K562 (cell line): Measurements from ENCODE around the gene BSDC1. TPM values are rescaled to one million over a fixed set of nuclear protein-coding genes. Genes with fewer than 3 reads are reported as not detected.
A peak's percentile ranks its signal among the peaks of the same experiment; 100 is the strongest.

ENCODE experiments used
- CBFA2T3 ChIP-seq: fragments of 450-650 bp; IDR thresholded peaks from 2 replicates; pipeline ENCODE4 v1.6.1; 2017
- CCNT2 ChIP-seq: IDR thresholded peaks from 2 replicates; pipeline ENCODE4 v1.6.1; 2011; ENCODE audit warnings: borderline replicate concordance, low read depth, mild to moderate bottlenecking, moderate library complexity, mixed read lengths, low read length; ENCODE audit not compliant: insufficient read length; ENCODE audit errors: extremely low read depth
- DIDO1 ChIP-seq: fragments of 450-650 bp; IDR thresholded peaks from 2 replicates; pipeline ENCODE4 v1.6.1; 2016; ENCODE audit warnings: low read depth, missing biosample characterization, missing genetic modification characterization
- FOSL1 ChIP-seq: fragments of 200-800 bp; sonication (Bioruptor generic); conservative IDR thresholded peaks from 2 replicates; pipeline ENCODE4 v1.6.1; 2016; ENCODE audit warnings: missing genetic modification characterization, missing compliant biosample characterization
- FOXJ3 ChIP-seq: sonication (generic); formaldehyde crosslinking; IDR thresholded peaks from 2 replicates; pipeline ENCODE4 v1.4.0; 2020; ENCODE audit warnings: mild to moderate bottlenecking, missing genetic modification reagents
- FOXP4 ChIP-seq: sonication (generic); formaldehyde crosslinking; IDR thresholded peaks from 2 replicates; pipeline ENCODE4 v1.8.0; 2022; ENCODE audit warnings: mild to moderate bottlenecking, missing genetic modification reagents, borderline replicate concordance
- KAT8 ChIP-seq: fragments of 450-650 bp; IDR thresholded peaks from 2 replicates; pipeline ENCODE4 v1.6.1; 2016; ENCODE audit warnings: low read depth, mild to moderate bottlenecking
- KDM2B ChIP-seq: fragments of 250-450 bp; sonication (Bioruptor Pico); IDR thresholded peaks from 2 replicates; pipeline ENCODE4 v1.8.0; 2021; ENCODE audit warnings: mild to moderate bottlenecking, moderate library complexity
- NR1H2 ChIP-seq: sonication (generic); formaldehyde crosslinking; IDR thresholded peaks from 2 replicates; pipeline ENCODE4 v1.4.0; 2020; ENCODE audit warnings: mild to moderate bottlenecking, missing genetic modification reagents
- RBM22 ChIP-seq: fragments of 200-400 bp; formaldehyde crosslinking; IDR thresholded peaks from 2 replicates; pipeline ENCODE4 v1.6.1; 2018; ENCODE audit warnings: low read length, low read depth; ENCODE audit not compliant: poor library complexity, severe bottlenecking
- ZNF165 ChIP-seq: fragments of 250-450 bp; sonication (Bioruptor Pico); IDR thresholded peaks from 2 replicates; pipeline ENCODE4 v1.4.0; 2020; ENCODE audit warnings: borderline replicate concordance
- ZNF3 ChIP-seq: fragments of 250-450 bp; sonication (Bioruptor Pico); IDR thresholded peaks from 2 replicates; pipeline ENCODE4 v1.5.0; 2021; ENCODE audit warnings: mild to moderate bottlenecking, moderate library complexity
- ZNF436 ChIP-seq: fragments of 250-450, 450-650 bp; sonication (Bioruptor Pico); formaldehyde crosslinking; IDR thresholded peaks from 2 replicates; pipeline ENCODE4 v1.7.0; 2020; ENCODE audit warnings: mild to moderate bottlenecking
- ZNF830 ChIP-seq: fragments of 250-450 bp; sonication (Bioruptor Pico); IDR thresholded peaks from 2 replicates; pipeline ENCODE4 v1.5.0; 2021; ENCODE audit warnings: mild to moderate bottlenecking
- polyA plus RNA-seq, 8 experiments: library from polyadenylated mRNA; depleted of rRNA in 4 of 8; stranded (reverse) in 5 of 8; unstranded in 3 of 8; fragments of >200 nt; fragmentation: Nextera tagmentation in 2 of 8; fragmentation: Illumina TruSeq in 1 of 8; extraction: Ambion mirVana in 2 of 8; extraction: Trizol in 1 of 8; gene quantifications; 2 replicates each; pipeline versions ENCODE4 v1.2.1 to v1.2.3, GENCODE V29; 2011 to 2014; ENCODE audit warnings: inconsistent platforms in 1 of 8, missing spikeins in 1 of 8
- total RNA-seq, 7 experiments: library from RNA; depleted of rRNA in 6 of 7; stranded (reverse); fragments of >200 nt in 6 of 7; fragmentation: Illumina TruSeq in 2 of 7; extraction: Trizol in 2 of 7; gene quantifications; 2 replicates each; pipeline versions ENCODE4 v1.2.1 to v1.2.3, GENCODE V29; 2011 to 2021; ENCODE audit warnings: low replicate concordance in 1 of 7
- TF ChIP-seq, protein P1 (sequence below): fragments of 450-650 bp; formaldehyde crosslinking; IDR thresholded peaks from 2 replicates; pipeline ENCODE4 v1.4.0; 2020; ENCODE audit warnings: mild to moderate bottlenecking, mixed read lengths
- TF ChIP-seq, protein P2 (sequence below): fragments of 250-450 bp; sonication (Bioruptor Pico); IDR thresholded peaks from 2 replicates; pipeline ENCODE4 v1.5.0; 2021; ENCODE audit warnings: mild to moderate bottlenecking, borderline replicate concordance
- TF ChIP-seq, protein P3 (sequence below), 2 experiments: IDR thresholded peaks; 2 replicates each; pipeline ENCODE4 v1.6.1; 2012; ENCODE audit warnings: improper control_type of control experiment in 2 of 2, low read depth in 2 of 2, low read length in 2 of 2, borderline replicate concordance in 1 of 2
- TF ChIP-seq, protein P4 (sequence below): fragments of 450-650 bp; formaldehyde crosslinking; IDR thresholded peaks from 2 replicates; pipeline ENCODE4 v1.4.0; 2022; ENCODE audit warnings: mild to moderate bottlenecking, moderate library complexity

BSDC1 gene
- total and polyA plus RNA-seq, 9 of the 15 experiments (the other 6 are each of a cell fraction or from before 2014, with no cell fraction given): 10.2 to 96.8 (median 73.1) TPM

DNA sequence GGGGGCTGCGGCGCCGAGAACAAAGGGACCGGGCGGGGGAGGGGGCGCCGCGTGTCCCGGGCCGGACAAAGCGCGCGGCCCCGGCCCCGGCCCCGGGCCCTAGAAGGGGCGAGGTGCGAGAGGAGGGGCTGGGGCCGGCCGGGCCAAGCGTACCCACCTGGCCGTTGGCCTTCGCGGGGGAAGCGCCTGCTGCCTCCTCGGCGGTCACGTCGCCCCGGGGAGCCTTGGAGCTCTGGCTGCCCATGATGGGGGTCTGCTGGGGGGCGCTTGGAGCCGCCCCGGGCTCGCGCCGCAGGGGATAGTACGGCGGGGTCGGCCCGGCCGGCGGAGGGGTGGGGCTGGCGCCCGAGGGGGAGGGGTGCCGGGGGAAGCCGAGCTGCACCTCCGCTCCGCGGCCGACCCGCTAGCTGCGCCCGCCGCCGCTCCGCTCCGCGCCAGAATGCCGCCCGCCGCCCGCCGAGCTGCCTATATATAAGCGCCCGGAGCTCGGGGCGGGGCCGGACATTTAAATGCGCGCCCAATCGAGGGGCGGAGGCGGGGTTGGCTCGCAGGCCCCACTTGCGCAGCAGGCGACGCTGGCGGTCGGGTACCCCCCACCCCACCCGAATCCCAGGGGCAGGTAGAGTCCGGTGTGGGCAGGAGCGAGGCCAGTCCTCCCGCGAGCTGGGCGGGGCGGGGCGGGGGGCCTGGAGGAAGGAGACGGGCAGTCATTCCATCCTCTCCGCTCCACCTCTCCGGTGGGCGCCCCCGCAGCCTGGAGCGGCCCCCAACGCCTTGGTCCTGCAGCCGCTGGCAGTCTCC, 58.3 kb downstream of the BSDC1 start, which contains the start of gene MARCKSL1 (continued):
- TF ChIP-seq FOXJ3: no peak
- TF ChIP-seq, protein P1, sequence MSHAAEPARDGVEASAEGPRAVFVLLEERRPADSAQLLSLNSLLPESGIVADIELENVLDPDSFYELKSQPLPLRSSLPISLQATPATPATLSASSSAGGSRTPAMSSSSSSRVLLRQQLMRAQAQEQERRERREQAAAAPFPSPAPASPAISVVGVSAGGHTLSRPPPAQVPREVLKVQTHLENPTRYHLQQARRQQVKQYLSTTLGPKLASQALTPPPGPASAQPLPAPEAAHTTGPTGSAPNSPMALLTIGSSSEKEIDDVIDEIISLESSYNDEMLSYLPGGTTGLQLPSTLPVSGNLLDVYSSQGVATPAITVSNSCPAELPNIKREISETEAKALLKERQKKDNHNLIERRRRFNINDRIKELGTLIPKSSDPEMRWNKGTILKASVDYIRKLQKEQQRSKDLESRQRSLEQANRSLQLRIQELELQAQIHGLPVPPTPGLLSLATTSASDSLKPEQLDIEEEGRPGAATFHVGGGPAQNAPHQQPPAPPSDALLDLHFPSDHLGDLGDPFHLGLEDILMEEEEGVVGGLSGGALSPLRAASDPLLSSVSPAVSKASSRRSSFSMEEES (CRISPR knock-in tag): no peak
- no peak for TF ChIP-seq CBFA2T3
- no peak for TF ChIP-seq DIDO1 (tag)
- TF ChIP-seq ZNF436 (CRISPR knock-in tag): no peak
- TF ChIP-seq RBM22: peak; percentile 83
- no peak for TF ChIP-seq ZNF165 (CRISPR knock-in tag)
- TF ChIP-seq FOXP4 (CRISPR knock-in tag): peak; percentile 52; the same call in 1 of the 2 replicates
- TF ChIP-seq, protein P2, sequence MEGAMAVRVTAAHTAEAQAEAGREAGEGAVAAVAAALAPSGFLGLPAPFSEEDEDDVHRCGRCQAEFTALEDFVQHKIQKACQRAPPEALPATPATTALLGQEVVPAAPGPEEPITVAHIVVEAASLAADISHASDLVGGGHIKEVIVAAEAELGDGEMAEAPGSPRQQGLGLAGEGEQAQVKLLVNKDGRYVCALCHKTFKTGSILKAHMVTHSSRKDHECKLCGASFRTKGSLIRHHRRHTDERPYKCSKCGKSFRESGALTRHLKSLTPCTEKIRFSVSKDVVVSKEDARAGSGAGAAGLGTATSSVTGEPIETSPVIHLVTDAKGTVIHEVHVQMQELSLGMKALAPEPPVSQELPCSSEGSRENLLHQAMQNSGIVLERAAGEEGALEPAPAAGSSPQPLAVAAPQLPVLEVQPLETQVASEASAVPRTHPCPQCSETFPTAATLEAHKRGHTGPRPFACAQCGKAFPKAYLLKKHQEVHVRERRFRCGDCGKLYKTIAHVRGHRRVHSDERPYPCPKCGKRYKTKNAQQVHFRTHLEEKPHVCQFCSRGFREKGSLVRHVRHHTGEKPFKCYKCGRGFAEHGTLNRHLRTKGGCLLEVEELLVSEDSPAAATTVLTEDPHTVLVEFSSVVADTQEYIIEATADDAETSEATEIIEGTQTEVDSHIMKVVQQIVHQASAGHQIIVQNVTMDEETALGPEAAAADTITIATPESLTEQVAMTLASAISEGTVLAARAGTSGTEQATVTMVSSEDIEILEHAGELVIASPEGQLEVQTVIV (CRISPR knock-in tag): no peak
- TF ChIP-seq, protein P3, sequence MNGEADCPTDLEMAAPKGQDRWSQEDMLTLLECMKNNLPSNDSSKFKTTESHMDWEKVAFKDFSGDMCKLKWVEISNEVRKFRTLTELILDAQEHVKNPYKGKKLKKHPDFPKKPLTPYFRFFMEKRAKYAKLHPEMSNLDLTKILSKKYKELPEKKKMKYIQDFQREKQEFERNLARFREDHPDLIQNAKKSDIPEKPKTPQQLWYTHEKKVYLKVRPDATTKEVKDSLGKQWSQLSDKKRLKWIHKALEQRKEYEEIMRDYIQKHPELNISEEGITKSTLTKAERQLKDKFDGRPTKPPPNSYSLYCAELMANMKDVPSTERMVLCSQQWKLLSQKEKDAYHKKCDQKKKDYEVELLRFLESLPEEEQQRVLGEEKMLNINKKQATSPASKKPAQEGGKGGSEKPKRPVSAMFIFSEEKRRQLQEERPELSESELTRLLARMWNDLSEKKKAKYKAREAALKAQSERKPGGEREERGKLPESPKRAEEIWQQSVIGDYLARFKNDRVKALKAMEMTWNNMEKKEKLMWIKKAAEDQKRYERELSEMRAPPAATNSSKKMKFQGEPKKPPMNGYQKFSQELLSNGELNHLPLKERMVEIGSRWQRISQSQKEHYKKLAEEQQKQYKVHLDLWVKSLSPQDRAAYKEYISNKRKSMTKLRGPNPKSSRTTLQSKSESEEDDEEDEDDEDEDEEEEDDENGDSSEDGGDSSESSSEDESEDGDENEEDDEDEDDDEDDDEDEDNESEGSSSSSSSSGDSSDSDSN (IDR thresholded peaks at IDR 0.05; ENCODE audit: borderline replicate concordance in 1 of 2, low read depth in 2 of 2, low read length in 2 of 2): no peak
- peak; percentile 45 for TF ChIP-seq CCNT2
- no peak for TF ChIP-seq KAT8
- TF ChIP-seq KDM2B (CRISPR knock-in tag): peak; percentile 43; the same call in 1 of the 2 replicates
- TF ChIP-seq ZNF830: no peak
- 0 out of 2 replicates have a peak, but pooled peaks have one; percentile 10 for TF ChIP-seq FOSL1 (tag)
- TF ChIP-seq, protein P4, sequence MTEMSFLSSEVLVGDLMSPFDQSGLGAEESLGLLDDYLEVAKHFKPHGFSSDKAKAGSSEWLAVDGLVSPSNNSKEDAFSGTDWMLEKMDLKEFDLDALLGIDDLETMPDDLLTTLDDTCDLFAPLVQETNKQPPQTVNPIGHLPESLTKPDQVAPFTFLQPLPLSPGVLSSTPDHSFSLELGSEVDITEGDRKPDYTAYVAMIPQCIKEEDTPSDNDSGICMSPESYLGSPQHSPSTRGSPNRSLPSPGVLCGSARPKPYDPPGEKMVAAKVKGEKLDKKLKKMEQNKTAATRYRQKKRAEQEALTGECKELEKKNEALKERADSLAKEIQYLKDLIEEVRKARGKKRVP (CRISPR knock-in tag): no peak
- no peak for TF ChIP-seq ZNF3 (CRISPR knock-in tag)
- no peak for TF ChIP-seq NR1H2 (CRISPR knock-in tag)
